Gastroesophageal sphincter (tissue), 3 donors: ENCODE data around the gene POLR3K.

ENCODE experiments used
- CTCF ChIP-seq, 4 experiments: fragments of 200-600 bp in 2 of 4; fragments of 450-650 bp in 2 of 4; sonication (generic) in 1 of 4; IDR thresholded peaks; one replicate each; pipeline ENCODE4 v1.5.1; 2017 to 2019; ENCODE audit warnings: antibody characterized with exemption in 4 of 4, mild to moderate bottlenecking in 2 of 4, moderate library complexity in 2 of 4
- POLR2A ChIP-seq, 2 donors: fragments of 450-650 bp; IDR thresholded peaks; one replicate each; pipeline ENCODE4 v1.6.1; 2017; ENCODE audit warnings: antibody characterized with exemption in 2 of 2, mild to moderate bottlenecking in 2 of 2, moderate library complexity in 1 of 2
- POLR2AphosphoS5 ChIP-seq: sonication (generic); formaldehyde crosslinking; IDR thresholded peaks from one replicate; pipeline ENCODE4 v1.6.1; 2017; ENCODE audit warnings: antibody characterized with exemption

- no peak for TF ChIP-seq CTCF (IDR thresholded peaks at IDR 0.05)
- no peak for TF ChIP-seq POLR2AphosphoS5
- TF ChIP-seq POLR2A (IDR thresholded peaks at IDR 0.05): no peak
Observed at GRCh38 chr16:63998-64913, 10.8 kb upstream of the POLR3K start.
